DOHH2 (cell line): ENCODE data around the gene COL13A1.

Source experiments
- H3F3A ChIP-seq: fragments of 200-600 bp; sonication (generic), shearing (Covaris generic); 2 replicates; pipeline ENCODE4 v1.6.0; 2016; ENCODE audit warnings: antibody characterized with exemption, mild to moderate bottlenecking; ENCODE audit not compliant: control insufficient read depth, insufficient read depth
- H3K27ac ChIP-seq: fragments of 200-600 bp; sonication (generic); 2 replicates; pipeline ENCODE4 v1.5.1; 2014; ENCODE audit warnings: low read depth, mild to moderate bottlenecking, low read length, moderate library complexity
- H3K27me3 ChIP-seq: fragments of 200-600 bp; sonication (generic); 2 replicates; pipeline ENCODE4 v1.6.1; 2014; ENCODE audit warnings: mild to moderate bottlenecking, low read length, mixed read lengths; ENCODE audit not compliant: control insufficient read depth
- H3K36me3 ChIP-seq: fragments of 200-600 bp; sonication (generic); 2 replicates; pipeline ENCODE4 v1.6.1; 2014; ENCODE audit warnings: mild to moderate bottlenecking, low read length, moderate library complexity, mixed read lengths; ENCODE audit not compliant: control insufficient read depth
- H3K4me1 ChIP-seq: fragments of 200-600 bp; sonication (generic); 2 replicates; pipeline ENCODE4 v1.6.1; 2014; ENCODE audit warnings: mild to moderate bottlenecking, low read length, mixed read lengths; ENCODE audit not compliant: control insufficient read depth
- H3K4me2 ChIP-seq: fragments of 200-600 bp; sonication (generic); 2 replicates; pipeline ENCODE4 v1.6.0; 2014; ENCODE audit warnings: mild to moderate bottlenecking, low read length, moderate library complexity
- H3K4me3 ChIP-seq: fragments of 200-600 bp; sonication (generic); 2 replicates; pipeline ENCODE4 v1.5.1; 2014; ENCODE audit warnings: mild to moderate bottlenecking, low read length, mixed read lengths
- H3K79me2 ChIP-seq: fragments of 200-600 bp; sonication (generic); 2 replicates; pipeline ENCODE4 v1.6.1; 2014; ENCODE audit warnings: mild to moderate bottlenecking, low read length, mixed read lengths; ENCODE audit not compliant: control insufficient read depth
- H3K9me2 ChIP-seq: fragments of 200-600 bp; sonication (generic); replicated peaks from 2 replicates; pipeline ENCODE4 v1.6.1; 2014; ENCODE audit warnings: mild to moderate bottlenecking, low read length, mixed read lengths; ENCODE audit not compliant: control insufficient read depth
- H3K9me3 ChIP-seq: fragments of 200-600 bp; sonication (generic); 2 replicates; pipeline ENCODE4 v1.6.1; 2014; ENCODE audit warnings: antibody characterized with exemption, low read length, mixed read lengths; ENCODE audit not compliant: control insufficient read depth, insufficient read depth
- H4K20me1 ChIP-seq: fragments of 200-600 bp; sonication (generic); 2 replicates; pipeline ENCODE4 v1.6.0; 2014; ENCODE audit warnings: low read depth, mild to moderate bottlenecking, antibody characterized with exemption, low read length, moderate library complexity; ENCODE audit not compliant: control insufficient read depth, insufficient read depth
- CTCF ChIP-seq: fragments of 200-600 bp; sonication (generic); IDR thresholded peaks from one replicate; pipeline ENCODE4 v1.5.1; 2014; ENCODE audit warnings: antibody characterized with exemption, mild to moderate bottlenecking, low read depth, low read length; ENCODE audit not compliant: poor library complexity, severe bottlenecking
- EZH2phosphoT487 ChIP-seq: fragments of 200-600 bp; sonication (generic); IDR thresholded peaks from 2 replicates; pipeline ENCODE4 v1.6.1; 2017; ENCODE audit warnings: borderline replicate concordance, mild to moderate bottlenecking, antibody characterized with exemption, low read length, moderate library complexity, mixed read lengths

COL13A1 gene

GRCh38 chr10:69893271-69893900 is 91.7 kb downstream of the COL13A1 start:
- no peaks in the 10 kb centered on the region for H3K36me3 ChIP-seq
- H3K27me3 ChIP-seq: no peaks in the 10 kb centered on the region
- no peaks in the 10 kb centered on the region for H3F3A ChIP-seq
- no peaks in the 10 kb centered on the region for H4K20me1 ChIP-seq
- H3K79me2 ChIP-seq: no peaks in the 10 kb centered on the region
- H3K4me3 ChIP-seq: no peak overlapping the region
- no peaks in the 10 kb centered on the region for H3K4me1 ChIP-seq
- no peak overlapping the region for H3K27ac ChIP-seq
- no peak for TF ChIP-seq CTCF
- TF ChIP-seq EZH2phosphoT487: no peak
- no peak overlapping the region for H3K4me2 ChIP-seq
- H3K9me2 ChIP-seq: no peaks in the 10 kb centered on the region
- H3K9me3 ChIP-seq: no peaks in the 10 kb centered on the region

GRCh38 chr10:69894156-69894555 is 92.5 kb downstream of the COL13A1 start:
- H3K79me2 ChIP-seq: no peaks in the 10 kb centered on the region
- H3K36me3 ChIP-seq: no peaks in the 10 kb centered on the region
- H3K4me1 ChIP-seq: no peaks in the 10 kb centered on the region
- H3K27me3 ChIP-seq: no peaks in the 10 kb centered on the region
- H3K9me2 ChIP-seq: no peaks in the 10 kb centered on the region
- no peaks in the 10 kb centered on the region for H3K9me3 ChIP-seq
- H3K4me2 ChIP-seq: no peak overlapping the region
- H4K20me1 ChIP-seq: no peaks in the 10 kb centered on the region
- no peak overlapping the region for H3K27ac ChIP-seq
- H3K4me3 ChIP-seq: no peak overlapping the region
- no peak for TF ChIP-seq CTCF
- TF ChIP-seq EZH2phosphoT487: no peak
- no peaks in the 10 kb centered on the region for H3F3A ChIP-seq

DNA sequence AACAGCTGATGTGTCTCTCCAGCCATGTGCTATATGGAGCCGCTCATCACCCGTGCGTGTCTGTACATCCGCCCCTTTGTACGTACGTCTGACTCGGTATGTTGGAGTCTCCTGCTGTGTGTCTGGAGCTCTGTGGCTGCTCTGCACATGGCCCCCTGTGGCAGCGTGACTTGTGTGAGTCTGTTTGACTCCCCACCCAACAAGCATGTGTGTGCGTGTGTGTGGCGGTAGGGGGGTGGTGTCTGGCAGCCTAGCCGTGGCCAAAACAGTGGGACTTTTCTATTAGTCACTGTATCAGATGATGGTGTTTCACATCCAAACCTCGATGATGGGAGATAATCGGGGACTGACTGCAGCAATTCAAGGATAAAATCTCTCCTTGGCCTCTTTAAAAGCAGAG is 94.1 kb downstream of the COL13A1 start:
- H4K20me1 ChIP-seq: no peaks in the 10 kb centered on the region
- no peaks in the 10 kb centered on the region for H3K79me2 ChIP-seq
- H3F3A ChIP-seq: no peaks in the 10 kb centered on the region
- H3K4me1 ChIP-seq: no peaks in the 10 kb centered on the region
- TF ChIP-seq CTCF: no peak
- TF ChIP-seq EZH2phosphoT487: no peak
- no peaks in the 10 kb centered on the region for H3K9me2 ChIP-seq
- no peaks in the 10 kb centered on the region for H3K9me3 ChIP-seq
- no peak overlapping the region for H3K4me3 ChIP-seq
- H3K36me3 ChIP-seq: no peaks in the 10 kb centered on the region
- H3K27me3 ChIP-seq: no peaks in the 10 kb centered on the region
- no peak overlapping the region for H3K27ac ChIP-seq
- H3K4me2 ChIP-seq: no peak overlapping the region
